Endothelial cell of umbilical vein (primary cell): ENCODE results near the gene FAM98A. TPM values are rescaled to one million over a fixed set of nuclear protein-coding genes. Genes with fewer than 3 reads are reported as not detected.

ENCODE experiments used
- BruUV-seq: library from RNA; stranded (reverse); fragments of 400-500 nt; replicated peaks from 2 replicates; lab custom pipeline; 2021; lab: Mats Ljungman, UMichigan
- CTCF ChIA-PET: fragments of 300-600, 350-600 bp; sonication (Branson Sonifier 250); formaldehyde crosslinking; loops from one replicate; lab custom pipeline; 2021; ENCODE audit warnings: antibody characterized with exemption, inconsistent platforms; lab: Charles Lee
- POLR2A ChIA-PET: fragments of 300-600, 350-600 bp; sonication (Branson Sonifier 250); formaldehyde crosslinking; loops from one replicate; lab custom pipeline; 2021; ENCODE audit warnings: antibody characterized with exemption, inconsistent platforms; lab: Charles Lee
- DNase-seq: peaks from one replicate; pipeline ENCODE4 v3.0.0-alpha.2; 2011; ENCODE audit warnings: low read depth, low spot score
- FAIRE-seq: peaks from 2 replicates; lab custom pipeline; 2011; peaks lifted over from hg19 to GRCh38; lab: Jason Lieb, UNC
- H2AFZ ChIP-seq: 2 replicates; pipeline ENCODE4 v1.6.0; 2012; ENCODE audit warnings: low read depth, low read length, control low read depth, inconsistent platforms
- H3K27ac ChIP-seq: 2 replicates; pipeline ENCODE4 v1.5.1; 2011; ENCODE audit warnings: low read depth, mild to moderate bottlenecking, control low read depth, low read length, moderate library complexity; ENCODE audit not compliant: insufficient read depth
- H3K27me3 ChIP-seq, 2 experiments: 2 replicates each; pipeline versions ENCODE4 v1.6.0 to v1.6.1; 2011; ENCODE audit warnings: low read length in 2 of 2, mixed read lengths in 1 of 2; ENCODE audit not compliant: control insufficient read depth in 2 of 2, insufficient read depth in 2 of 2
- H3K36me3 ChIP-seq, 2 experiments: 2 replicates in 1 of 2; 3 replicates in 1 of 2; pipeline ENCODE4 v1.5.1; 2011; ENCODE audit warnings: low read length in 2 of 2, mild to moderate bottlenecking in 1 of 2, moderate library complexity in 1 of 2; ENCODE audit not compliant: control insufficient read depth in 2 of 2, insufficient read depth in 2 of 2; ENCODE audit errors: extremely low read depth in 1 of 2
- H3K4me1 ChIP-seq: 3 replicates; pipeline ENCODE4 v1.5.1; 2011; ENCODE audit warnings: mild to moderate bottlenecking, low read length; ENCODE audit not compliant: control insufficient read depth, insufficient read depth; ENCODE audit errors: extremely low read depth
- H3K4me2 ChIP-seq: 2 replicates; pipeline ENCODE4 v1.6.1; 2011; ENCODE audit warnings: low read length, control low read depth, mixed read lengths; ENCODE audit not compliant: insufficient read depth
- H3K4me3 ChIP-seq, 3 experiments: fragments of 200-600 bp in 1 of 3; sonication (generic), shearing (Covaris generic) in 1 of 3; replicated peaks in 1 of 3; 2 replicates each; pipeline ENCODE4 v1.5.1; 2011 to 2016; ENCODE audit warnings: control low read depth in 3 of 3, low read length in 3 of 3, mild to moderate bottlenecking in 2 of 3, inconsistent platforms in 1 of 3, low read depth in 1 of 3, moderate library complexity in 1 of 3; ENCODE audit not compliant: insufficient read depth in 1 of 3
- H3K79me2 ChIP-seq: 2 replicates; pipeline ENCODE4 v1.6.0; 2012; ENCODE audit warnings: low read length, inconsistent platforms; ENCODE audit not compliant: control insufficient read depth, insufficient read depth
- H3K9ac ChIP-seq: replicated peaks from 2 replicates; pipeline ENCODE3; 2011; ENCODE audit warnings: low read length, control low read depth; ENCODE audit not compliant: insufficient read depth; ENCODE audit errors: extremely low read depth
- H3K9me1 ChIP-seq: replicated peaks from 3 replicates; pipeline ENCODE4 v1.6.0; 2011; ENCODE audit warnings: mild to moderate bottlenecking, low read length; ENCODE audit not compliant: control insufficient read depth, insufficient read depth; ENCODE audit errors: extremely low read depth
- H3K9me3 ChIP-seq: replicated peaks from 2 replicates; pipeline ENCODE4 v1.5.1; 2012; ENCODE audit warnings: low read length, inconsistent platforms; ENCODE audit not compliant: control insufficient read depth, insufficient read depth
- H4K20me1 ChIP-seq: replicated peaks from 2 replicates; pipeline ENCODE3; 2011; ENCODE audit warnings: mild to moderate bottlenecking, low read length; ENCODE audit not compliant: control insufficient read depth, insufficient read depth; ENCODE audit errors: extremely low read depth
- EZH2 ChIP-seq: IDR thresholded peaks from 2 replicates; pipeline ENCODE4 v1.6.1; 2012; ENCODE audit warnings: borderline replicate concordance, low read depth, mild to moderate bottlenecking, moderate library complexity, low read length, inconsistent platforms; ENCODE audit not compliant: severe bottlenecking
- FOS ChIP-seq: IDR thresholded peaks from 2 replicates; pipeline ENCODE4 v1.6.1; 2011; ENCODE audit warnings: mild to moderate bottlenecking, low read length, moderate library complexity, borderline replicate concordance; ENCODE audit not compliant: insufficient read depth
- GATA2 ChIP-seq: IDR thresholded peaks from 2 replicates; pipeline ENCODE4 v1.7.0; 2011; ENCODE audit warnings: low read depth, mild to moderate bottlenecking, moderate library complexity, mixed read lengths, low read length; ENCODE audit not compliant: insufficient read length, insufficient read depth
- JUN ChIP-seq: IDR thresholded peaks from 2 replicates; pipeline ENCODE4 v1.6.1; 2011; ENCODE audit warnings: borderline replicate concordance, low read depth; ENCODE audit not compliant: insufficient read length, insufficient read depth
- MYC ChIP-seq: IDR thresholded peaks from one replicate; pipeline ENCODE4 v1.6.1; 2011; ENCODE audit warnings: mild to moderate bottlenecking, low read depth, low read length
- POLR2A ChIP-seq: IDR thresholded peaks from 2 replicates; pipeline ENCODE4 v1.6.1; 2012; ENCODE audit warnings: low read depth, mild to moderate bottlenecking, control low read depth, low read length
- POLR2AphosphoS5 ChIP-seq: IDR thresholded peaks from 2 replicates; pipeline ENCODE4 v1.6.1; 2012; ENCODE audit warnings: low read depth, mild to moderate bottlenecking, control low read depth, low read length, moderate library complexity; ENCODE audit not compliant: insufficient read depth
- dilution Hi-C: fragments of 300-500 bp; cut with MboI; formaldehyde crosslinking; loops from one replicate; pipeline ENCODE4 v1.15.0; 2019; ENCODE audit warnings: low sequenced_read_pairs; ENCODE audit not compliant: extremely low pct_ligation_motif_present
- intact Hi-C: fragments of 100-400 bp; cut with micrococcal nuclease; formaldehyde crosslinking; loops from one replicate; pipeline ENCODE4 v1.10.0; 2022
- polyA plus RNA-seq, 4 experiments: library from polyadenylated mRNA; depleted of rRNA in 3 of 4; stranded (reverse) in 3 of 4; unstranded in 1 of 4; fragments of >200 nt; gene quantifications; 2 replicates each; pipeline versions ENCODE4 v1.2.1 to v1.2.3, GENCODE V29; 2011 to 2012; ENCODE audit warnings: missing spikeins in 1 of 4
- total RNA-seq: library from RNA; stranded (reverse); gene quantifications from 2 replicates; pipeline ENCODE4 v1.2.3, GENCODE V29; 2021
- TF ChIP-seq, protein P1 (sequence below), 2 donors: IDR thresholded peaks; 1 replicate in 1 of 2; 2 replicates in 1 of 2; pipeline ENCODE4 v1.5.1; 2011; ENCODE audit warnings: low read length in 2 of 2, mild to moderate bottlenecking in 2 of 2, moderate library complexity in 2 of 2, control low read depth in 1 of 2, inconsistent platforms in 1 of 2, low read depth in 1 of 2; ENCODE audit not compliant: insufficient read depth in 1 of 2; ENCODE audit errors: extremely low read depth in 1 of 2
- TF ChIP-seq, protein P2 (sequence below): IDR thresholded peaks from 2 replicates; pipeline ENCODE4 v1.6.1; 2011; ENCODE audit not compliant: insufficient read depth, insufficient read length

Gene FAM98A
- total and polyA plus RNA-seq, 2 donors (not counting 3 experiments of a cell fraction or from before 2014, with no cell fraction given): 52.8 to 97.1 TPM

DNA sequence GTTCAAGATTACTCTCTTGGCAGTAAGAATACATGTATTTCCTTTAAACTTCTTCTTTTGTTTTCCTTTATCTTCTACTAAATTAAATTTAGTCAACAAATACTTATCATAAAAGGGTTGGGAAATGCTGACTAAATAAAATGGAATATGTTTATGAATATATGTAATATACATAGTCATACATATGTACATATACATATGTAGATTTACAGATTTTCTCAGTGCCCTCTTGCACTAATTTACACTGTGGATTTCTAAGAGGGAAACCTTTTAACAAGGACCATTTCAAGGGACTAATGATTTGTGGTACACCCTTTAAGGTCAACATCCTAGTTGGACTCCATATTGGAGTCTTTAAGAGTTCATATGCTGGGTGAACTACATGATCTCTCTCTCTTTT lies 37.2 kb downstream of the FAM98A start:
- ChIA-PET POLR2A (no interaction called here), CTCF (interaction anchor here (1.6 to 2.5 kb wide), 2 partner anchors 12 to 121 kb away, joined by 5 to 12 read pairs; no protein-coding TSS in a partner anchor)
- Histone ChIP-seq H3K4me2 (no peak overlapping the region), H3K27ac (no peak overlapping the region), H2AFZ (no peak overlapping the region), H3K9ac (no peak overlapping the region), H3K36me3 (no peaks in the 10 kb centered on the region), H3K4me3 (no peak overlapping the region), H3K9me1 (no peaks in the 10 kb centered on the region), H3K79me2 (no peaks in the 10 kb centered on the region), H4K20me1 (no peaks in the 10 kb centered on the region), H3K27me3 (no peaks in the 10 kb centered on the region), H3K4me1 (no peaks in the 10 kb centered on the region), H3K9me3 (no peaks in the 10 kb centered on the region)
- BruUV-seq: no TSS peak
- FAIRE-seq: no peak
- no peak for DNase-seq
- intact Hi-C loops (no loop called here), dilution Hi-C loops (no loop called here)
- TF ChIP-seq EZH2 (no peak), JUN (no peak), POLR2AphosphoS5 (no peak), POLR2A (no peak), MYC (no peak), GATA2 (no peak), FOS (no peak)
- TF ChIP-seq, protein P1, sequence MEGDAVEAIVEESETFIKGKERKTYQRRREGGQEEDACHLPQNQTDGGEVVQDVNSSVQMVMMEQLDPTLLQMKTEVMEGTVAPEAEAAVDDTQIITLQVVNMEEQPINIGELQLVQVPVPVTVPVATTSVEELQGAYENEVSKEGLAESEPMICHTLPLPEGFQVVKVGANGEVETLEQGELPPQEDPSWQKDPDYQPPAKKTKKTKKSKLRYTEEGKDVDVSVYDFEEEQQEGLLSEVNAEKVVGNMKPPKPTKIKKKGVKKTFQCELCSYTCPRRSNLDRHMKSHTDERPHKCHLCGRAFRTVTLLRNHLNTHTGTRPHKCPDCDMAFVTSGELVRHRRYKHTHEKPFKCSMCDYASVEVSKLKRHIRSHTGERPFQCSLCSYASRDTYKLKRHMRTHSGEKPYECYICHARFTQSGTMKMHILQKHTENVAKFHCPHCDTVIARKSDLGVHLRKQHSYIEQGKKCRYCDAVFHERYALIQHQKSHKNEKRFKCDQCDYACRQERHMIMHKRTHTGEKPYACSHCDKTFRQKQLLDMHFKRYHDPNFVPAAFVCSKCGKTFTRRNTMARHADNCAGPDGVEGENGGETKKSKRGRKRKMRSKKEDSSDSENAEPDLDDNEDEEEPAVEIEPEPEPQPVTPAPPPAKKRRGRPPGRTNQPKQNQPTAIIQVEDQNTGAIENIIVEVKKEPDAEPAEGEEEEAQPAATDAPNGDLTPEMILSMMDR (IDR thresholded peaks at IDR 0.05; ENCODE audit: extremely low read depth in 1 of 2, insufficient read depth in 1 of 2, low read depth in 1 of 2, low read length in 2 of 2): no peak
- TF ChIP-seq, protein P2, sequence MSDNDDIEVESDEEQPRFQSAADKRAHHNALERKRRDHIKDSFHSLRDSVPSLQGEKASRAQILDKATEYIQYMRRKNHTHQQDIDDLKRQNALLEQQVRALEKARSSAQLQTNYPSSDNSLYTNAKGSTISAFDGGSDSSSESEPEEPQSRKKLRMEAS: no peak
